GM12878 (cell line): ENCODE measurements around the gene AKAP13. TPM values are rescaled to one million over a fixed set of nuclear protein-coding genes. Genes with fewer than 3 reads are reported as not detected.

Experiments
- ATAC-seq: fragments of 200-7000 bp; cut with Tn5 transposase; 3 replicates; pipeline ENCODE4 v1.9.1; 2020; ENCODE audit warnings: mild to moderate bottlenecking, moderate library complexity
- BruUV-seq: library from RNA; stranded (reverse); fragments of 400-500 nt; replicated peaks from 2 replicates; lab custom pipeline; 2021; lab: Mats Ljungman, UMichigan
- CTCF ChIA-PET: fragments of 300-600 bp; sonication (Branson Sonifier 250); formaldehyde crosslinking; extraction: SDS; loops from one replicate; lab custom pipeline; 2021; ENCODE audit warnings: inconsistent platforms; lab: Yijun Ruan, JAX
- POLR2A ChIA-PET: fragments of 350-600 bp; formaldehyde crosslinking; extraction: SDS; loops from one replicate; lab custom pipeline; 2021; ENCODE audit warnings: inconsistent platforms; lab: Charles Lee
- RAD21 ChIA-PET: fragments of 300-600 bp; sonication (Branson Sonifier 250); formaldehyde crosslinking; loops from one replicate; lab custom pipeline; 2023; ENCODE audit warnings: antibody characterized with exemption; ENCODE audit not compliant: unreplicated experiment; lab: Charles Lee
- SMC1A ChIA-PET: fragments of 300-600 bp; sonication (Branson Sonifier 250); formaldehyde crosslinking; loops from one replicate; lab custom pipeline; 2023; ENCODE audit not compliant: unreplicated experiment, uncharacterized antibody; lab: Charles Lee
- DNase-seq: peaks from one replicate; pipeline ENCODE4 v3.0.0-alpha.2; 2011; ENCODE audit warnings: low read depth, low spot score
- FAIRE-seq: peaks from 3 replicates; lab custom pipeline; 2011; peaks lifted over from hg19 to GRCh38; lab: Jason Lieb, UNC
- H2AFZ ChIP-seq: 2 replicates; pipeline ENCODE4 v1.6.0; 2011; ENCODE audit warnings: low read depth, low read length, control low read depth; ENCODE audit not compliant: control insufficient read depth
- H3K27ac ChIP-seq: 2 replicates; pipeline ENCODE4 v1.5.1; 2011; ENCODE audit warnings: control low read depth; ENCODE audit not compliant: control insufficient read depth, insufficient read depth
- H3K27me3 ChIP-seq, 2 experiments: replicated peaks in 1 of 2; 2 replicates each; pipeline versions ENCODE4 v1.6.0 to v1.6.1; 2011; ENCODE audit warnings: low read length in 1 of 2; ENCODE audit not compliant: control insufficient read depth in 2 of 2, insufficient read depth in 2 of 2
- H3K36me3 ChIP-seq, 2 experiments: 2 replicates each; pipeline ENCODE4 v1.5.1; 2011; ENCODE audit warnings: low read length in 1 of 2; ENCODE audit not compliant: control insufficient read depth in 2 of 2, insufficient read depth in 2 of 2
- H3K4me1 ChIP-seq: 2 replicates; pipeline ENCODE4 v1.6.1; 2011; ENCODE audit warnings: mild to moderate bottlenecking, low read length, moderate library complexity, mixed read lengths; ENCODE audit not compliant: control insufficient read depth, insufficient read depth
- H3K4me2 ChIP-seq: 2 replicates; pipeline ENCODE4 v1.6.0; 2011; ENCODE audit warnings: control low read depth; ENCODE audit not compliant: control insufficient read depth, insufficient read depth
- H3K4me3 ChIP-seq: fragments of 200-600 bp; sonication (generic); 2 replicates; pipeline ENCODE4 v1.5.1; 2016
- H3K79me2 ChIP-seq: 2 replicates; pipeline ENCODE4 v1.6.0; 2011; ENCODE audit warnings: low read length; ENCODE audit not compliant: control insufficient read depth, insufficient read depth
- H3K9ac ChIP-seq: 2 replicates; pipeline ENCODE4 v1.8.0; 2011; ENCODE audit warnings: low read length, control low read depth, mixed read lengths; ENCODE audit not compliant: control insufficient read depth, insufficient read depth
- H3K9me3 ChIP-seq: replicated peaks from 3 replicates; pipeline ENCODE4 v1.5.1; 2011; ENCODE audit warnings: mild to moderate bottlenecking, low read length; ENCODE audit not compliant: control insufficient read depth, insufficient read depth
- H4K20me1 ChIP-seq: 2 replicates; pipeline ENCODE4 v1.6.0; 2011; ENCODE audit not compliant: control insufficient read depth, insufficient read depth
- CREM ChIP-seq: IDR thresholded peaks from 2 replicates; pipeline ENCODE4 v1.6.1; 2014; ENCODE audit warnings: antibody characterized with exemption, low read depth
- CTCF ChIP-seq, 3 experiments: IDR thresholded peaks in 2 of 3; conservative IDR thresholded peaks in 1 of 3; 2 replicates each; pipeline ENCODE4 v1.5.1; 2011; ENCODE audit warnings: low read depth in 3 of 3, low read length in 3 of 3, mild to moderate bottlenecking in 3 of 3, control low read depth in 2 of 3, moderate library complexity in 2 of 3, inconsistent platforms in 1 of 3, mixed read lengths in 1 of 3; ENCODE audit not compliant: control insufficient read depth in 2 of 3, insufficient read depth in 1 of 3; ENCODE audit errors: extremely low read depth in 1 of 3
- GATAD2B ChIP-seq: fragments of 450-650 bp; conservative IDR thresholded peaks from 2 replicates; pipeline ENCODE4 v1.6.1; 2017; ENCODE audit warnings: low read depth, mild to moderate bottlenecking, moderate library complexity
- MYC ChIP-seq: IDR thresholded peaks from 2 replicates; pipeline ENCODE4 v1.6.1; 2011; ENCODE audit warnings: mild to moderate bottlenecking, low read length, moderate library complexity, inconsistent platforms; ENCODE audit not compliant: insufficient read depth, insufficient replicate concordance, insufficient read length, severe bottlenecking
- PBX3 ChIP-seq: IDR thresholded peaks from 2 replicates; pipeline ENCODE4 v1.6.1; 2011; ENCODE audit warnings: mild to moderate bottlenecking, low read depth, low read length, moderate library complexity; ENCODE audit not compliant: insufficient replicate concordance
- POLR2A ChIP-seq: IDR thresholded peaks from 2 replicates; pipeline ENCODE4 v1.6.1; 2011; ENCODE audit warnings: low read depth, mild to moderate bottlenecking, low read length
- RUNX3 ChIP-seq: IDR thresholded peaks from 2 replicates; pipeline ENCODE4 v1.6.1; 2012; ENCODE audit warnings: low read length, inconsistent platforms
- SMC3 ChIP-seq: IDR thresholded peaks from 2 replicates; pipeline ENCODE4 v1.6.1; 2011; ENCODE audit warnings: low read length, improper control_type of control experiment, borderline replicate concordance
- TCF3 ChIP-seq: IDR thresholded peaks from 2 replicates; pipeline ENCODE4 v1.6.1; 2012; ENCODE audit warnings: low read depth, mild to moderate bottlenecking, low read length, borderline replicate concordance; ENCODE audit not compliant: insufficient read depth
- TCF7 ChIP-seq: IDR thresholded peaks from 2 replicates; pipeline ENCODE4 v1.6.1; 2014; ENCODE audit warnings: antibody characterized with exemption, borderline replicate concordance
- ZBTB4 ChIP-seq: fragments of 450-650 bp; formaldehyde crosslinking; IDR thresholded peaks from 2 replicates; pipeline ENCODE4 v1.4.0; 2022; ENCODE audit warnings: mild to moderate bottlenecking, moderate library complexity
- ZNF622 ChIP-seq: fragments of 450-650 bp; IDR thresholded peaks from 2 replicates; pipeline ENCODE4 v1.6.1; 2017; ENCODE audit warnings: mild to moderate bottlenecking, inconsistent platforms
- WGBS: methylation state at CpG from one replicate; pipeline ENCODE4 v1.1.6; 2016; ENCODE audit warnings: low lambda C conversion rate; ENCODE audit not compliant: insufficient replicate concordance, insufficient coverage; ENCODE audit errors: missing lambda C conversion rate; 5-methylcytosine and 5-hydroxymethylcytosine counted together
- in situ Hi-C: fragments of 300-500 bp; cut with MboI; formaldehyde crosslinking; loops from 9 replicates; pipeline ENCODE4 v1.14.3; 2018; ENCODE audit warnings: mixed read lengths
- intact Hi-C: fragments of 100-400 bp; cut with micrococcal nuclease; formaldehyde crosslinking; loops from one replicate; pipeline ENCODE4 v1.14.2; 2022; ENCODE audit not compliant: unreplicated experiment
- polyA plus RNA-seq, 11 experiments: library from polyadenylated mRNA; depleted of rRNA in 4 of 11; unstranded in 6 of 11; stranded (reverse) in 5 of 11; fragments of >200 nt; fragmentation: Nextera tagmentation in 4 of 11; fragmentation: Illumina TruSeq in 1 of 11; extraction: Ambion mirVana in 4 of 11; extraction: Trizol in 1 of 11; gene quantifications; 1 replicate in 1 of 11; 2 replicates in 10 of 11; pipeline versions ENCODE4 v1.2.1 to v1.2.3, GENCODE V29; 2011 to 2016; ENCODE audit warnings: inconsistent platforms in 2 of 11, missing spikeins in 2 of 11, low read depth in 1 of 11
- total RNA-seq, 4 experiments: library from RNA; depleted of rRNA in 3 of 4; stranded (reverse); fragments of >200 nt in 3 of 4; fragmentation: Illumina TruSeq in 1 of 4; extraction: Trizol in 1 of 4; gene quantifications; 2 replicates each; pipeline versions ENCODE4 v1.2.1 to v1.2.3, GENCODE V29; 2013 to 2021
- TF ChIP-seq, protein P1 (sequence below): fragments of 150-350 bp; IDR thresholded peaks from 2 replicates; pipeline ENCODE4 v1.6.1; 2014; ENCODE audit warnings: mild to moderate bottlenecking, low read depth, low read length

AKAP13 gene
- total and polyA plus RNA-seq, 10 of the 15 experiments (the other 5 are each of a cell fraction or from before 2014, with no cell fraction given) = 14.4 to 74.9 (median 55.1) TPM

GRCh38 chr15:85730001-85730820 lies 349.8 kb downstream of the AKAP13 start:
- ChIA-PET POLR2A (interaction anchor here (0.7 to 0.8 kb wide), 3 partner anchors 9 to 145 kb away, joined by 3 read pairs; no protein-coding TSS in a partner anchor), SMC1A (interaction anchor here (0.7 to 2.2 kb wide), 21 partner anchors 15 to 437 kb away, joined by 3 to 18 read pairs (median 3); no protein-coding TSS in a partner anchor), CTCF (interaction anchor here (0.6 to 6.2 kb wide), 36 partner anchors 8 to 434 kb away, joined by 3 to 78 read pairs (median 3); no protein-coding TSS in a partner anchor), RAD21 (interaction anchor here (0.7 to 3.3 kb wide), 14 partner anchors 11 to 434 kb away, joined by 3 to 16 read pairs (median 4); no protein-coding TSS in a partner anchor)
- H3K27ac ChIP-seq = no peak overlapping the region
- BruUV-seq = no TSS peak
- no peaks in the 10 kb centered on the region; the same call in 1 of the 2 replicates for H4K20me1 ChIP-seq
- no peak overlapping the region for H3K4me2 ChIP-seq
- no peak overlapping the region for H3K9ac ChIP-seq
- H3K4me3 ChIP-seq = no peak overlapping the region
- peaks cover 3% of the 10 kb centered on the region; the same call in 2 of the 3 replicates for H3K9me3 ChIP-seq
- no peaks in the 10 kb centered on the region for H3K27me3 ChIP-seq
- in situ Hi-C loops = loop anchor here (5.0 kb wide), 1 partner anchor 107 kb away; no protein-coding TSS in a partner anchor
- DNase-seq (no peak), ATAC-seq (peak; percentile 97), FAIRE-seq (peak; percentile 96)
- H2AFZ ChIP-seq = no peak overlapping the region
- no peaks in the 10 kb centered on the region for H3K4me1 ChIP-seq
- no peaks in the 10 kb centered on the region for H3K79me2 ChIP-seq
- peaks cover 17 to 56% of the 10 kb centered on the region in 2 experiments for H3K36me3 ChIP-seq
- 62% methylated on average over 5 of the region's 5 CpGs for WGBS
- intact Hi-C loops = loop anchor here (1.0 kb wide), 1 partner anchor 110 kb away; no protein-coding TSS in a partner anchor
- TF ChIP-seq RUNX3 (peak; percentile 14; the same call in 1 of the 2 replicates), ZBTB4 (no peak), TCF3 (no peak), CTCF (IDR thresholded peaks at IDR 0.05 in 2 of 3, conservative IDR thresholded peaks at IDR 0.05 in 1 of 3; ENCODE audit: control insufficient read depth in 2 of 3, extremely low read depth in 1 of 3, insufficient read depth in 1 of 3, low read depth in 3 of 3, low read length in 3 of 3) (peak; percentile 50 to 74 (median 72); a peak in 5 of 6 replicates), SMC3 (peak; percentile 70; the same call in 1 of the 2 replicates), MYC (no peak), CREM (0 out of 2 replicates have a peak, but pooled peaks have one; percentile 24), POLR2A (no peak), ZNF622 (no peak), TCF7 (no peak), GATAD2B (no peak), PBX3 (no peak)
- TF ChIP-seq, protein P1, sequence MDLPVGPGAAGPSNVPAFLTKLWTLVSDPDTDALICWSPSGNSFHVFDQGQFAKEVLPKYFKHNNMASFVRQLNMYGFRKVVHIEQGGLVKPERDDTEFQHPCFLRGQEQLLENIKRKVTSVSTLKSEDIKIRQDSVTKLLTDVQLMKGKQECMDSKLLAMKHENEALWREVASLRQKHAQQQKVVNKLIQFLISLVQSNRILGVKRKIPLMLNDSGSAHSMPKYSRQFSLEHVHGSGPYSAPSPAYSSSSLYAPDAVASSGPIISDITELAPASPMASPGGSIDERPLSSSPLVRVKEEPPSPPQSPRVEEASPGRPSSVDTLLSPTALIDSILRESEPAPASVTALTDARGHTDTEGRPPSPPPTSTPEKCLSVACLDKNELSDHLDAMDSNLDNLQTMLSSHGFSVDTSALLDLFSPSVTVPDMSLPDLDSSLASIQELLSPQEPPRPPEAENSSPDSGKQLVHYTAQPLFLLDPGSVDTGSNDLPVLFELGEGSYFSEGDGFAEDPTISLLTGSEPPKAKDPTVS = peak; percentile 37; the same call in 1 of the 2 replicates
